Measurements from ENCODE around the gene ATP10A. TPM values are rescaled to one million over a fixed set of nuclear protein-coding genes. Genes with fewer than 3 reads are reported as not detected.

The ATP10A gene
- total RNA-seq, 1 experiment from 2014 or later, result not detected

DNA sequence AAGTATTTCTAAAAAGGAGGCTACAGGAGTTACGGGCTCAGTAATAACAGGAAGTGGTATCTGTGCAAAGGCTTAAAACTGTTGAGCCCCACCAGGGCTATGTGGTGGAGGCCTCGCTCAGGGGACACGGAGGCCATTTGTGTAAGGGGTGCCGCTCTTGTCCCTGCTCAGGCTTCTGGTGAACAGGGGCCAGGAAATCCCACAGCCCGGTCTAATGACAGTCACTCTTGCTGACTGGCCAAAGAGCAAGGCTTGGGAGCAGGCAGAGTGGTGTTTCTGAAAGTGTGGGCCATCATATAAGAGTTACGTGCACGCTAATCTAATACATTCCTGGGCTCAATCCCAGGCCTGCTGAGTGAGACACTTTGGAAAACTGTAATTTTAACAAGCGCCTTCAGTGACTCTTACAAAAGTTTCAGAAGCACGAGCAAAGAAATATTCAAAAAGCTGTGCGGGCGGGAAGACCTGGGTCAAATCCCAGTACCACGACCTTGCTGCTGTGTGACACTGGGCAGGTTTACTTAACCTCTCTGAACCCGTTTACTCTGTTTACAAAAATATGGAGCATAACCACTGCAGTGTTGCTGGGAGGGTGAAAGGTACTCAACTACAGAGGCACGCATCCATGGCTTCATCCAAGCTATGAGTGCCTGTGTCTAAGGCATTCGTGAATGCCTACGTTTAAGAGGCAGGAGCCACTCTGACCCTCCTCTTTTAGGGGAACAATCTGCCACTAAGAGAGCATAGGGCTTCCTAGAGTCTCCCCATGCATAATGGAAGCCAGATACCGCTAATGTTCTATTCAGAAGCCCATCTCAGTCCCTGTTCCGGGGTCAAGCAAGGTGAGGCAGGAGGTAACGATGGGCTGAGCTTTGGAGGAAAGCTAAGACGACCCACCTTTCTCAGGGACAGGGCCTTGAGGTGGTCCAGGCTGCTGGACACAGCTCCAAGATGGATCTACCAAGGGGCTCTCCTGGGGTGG lies 2.0 kb downstream of the ATP10A start:
- no peak overlapping the region for H3K4me3 Mint-ChIP-seq (ENCODE audit: unreplicated experiment)
- intact Hi-C loops (cut with micrococcal nuclease; ENCODE audit: unreplicated experiment), result no loop called here
- no TSS peak for BruUV-seq (replicated peaks)
- DNase-seq, result no peak
- H3K4me3 ChIP-seq (ENCODE audit: low read depth, low read length), result no peak overlapping the region
- H3K4me1 Mint-ChIP-seq (ENCODE audit: low read depth, unreplicated experiment), result peaks cover 10% of the 10 kb centered on the region
- H3K27ac Mint-ChIP-seq (ENCODE audit: unreplicated experiment), result peak overlapping the region; percentile 29
- peaks cover 14% of the 10 kb centered on the region for H3K9me3 Mint-ChIP-seq (ENCODE audit: unreplicated experiment)
- peaks cover 7% of the 10 kb centered on the region for H3K36me3 Mint-ChIP-seq (ENCODE audit: insufficient read depth, unreplicated experiment)
- no peaks in the 10 kb centered on the region for H3K27me3 Mint-ChIP-seq (ENCODE audit: insufficient read depth, unreplicated experiment)
- no peaks in the 10 kb centered on the region for H3K36me3 ChIP-seq (ENCODE audit: control insufficient read depth, insufficient read depth, low read length)
- peaks cover 9% of the 10 kb centered on the region; the same call in 1 of the 2 replicates for H3K9me3 ChIP-seq
- ChIA-PET CTCF (no interaction called here), POLR2A (no interaction called here)
- H3K4me1 ChIP-seq, result 0 out of 2 replicates have a peak, but pooled peaks cover 4% of the 10 kb centered on the region
- H3K27me3 ChIP-seq (replicated peaks; ENCODE audit: control insufficient read depth, insufficient read depth, low read length), result no peaks in the 10 kb centered on the region
- TF ChIP-seq, protein P1, sequence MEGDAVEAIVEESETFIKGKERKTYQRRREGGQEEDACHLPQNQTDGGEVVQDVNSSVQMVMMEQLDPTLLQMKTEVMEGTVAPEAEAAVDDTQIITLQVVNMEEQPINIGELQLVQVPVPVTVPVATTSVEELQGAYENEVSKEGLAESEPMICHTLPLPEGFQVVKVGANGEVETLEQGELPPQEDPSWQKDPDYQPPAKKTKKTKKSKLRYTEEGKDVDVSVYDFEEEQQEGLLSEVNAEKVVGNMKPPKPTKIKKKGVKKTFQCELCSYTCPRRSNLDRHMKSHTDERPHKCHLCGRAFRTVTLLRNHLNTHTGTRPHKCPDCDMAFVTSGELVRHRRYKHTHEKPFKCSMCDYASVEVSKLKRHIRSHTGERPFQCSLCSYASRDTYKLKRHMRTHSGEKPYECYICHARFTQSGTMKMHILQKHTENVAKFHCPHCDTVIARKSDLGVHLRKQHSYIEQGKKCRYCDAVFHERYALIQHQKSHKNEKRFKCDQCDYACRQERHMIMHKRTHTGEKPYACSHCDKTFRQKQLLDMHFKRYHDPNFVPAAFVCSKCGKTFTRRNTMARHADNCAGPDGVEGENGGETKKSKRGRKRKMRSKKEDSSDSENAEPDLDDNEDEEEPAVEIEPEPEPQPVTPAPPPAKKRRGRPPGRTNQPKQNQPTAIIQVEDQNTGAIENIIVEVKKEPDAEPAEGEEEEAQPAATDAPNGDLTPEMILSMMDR (IDR thresholded peaks at IDR 0.05; ENCODE audit: insufficient read depth in 1 of 2, low read depth in 1 of 2, low read length in 1 of 2, severe bottlenecking in 1 of 2, unreplicated experiment in 1 of 2), result no peak

DNA sequence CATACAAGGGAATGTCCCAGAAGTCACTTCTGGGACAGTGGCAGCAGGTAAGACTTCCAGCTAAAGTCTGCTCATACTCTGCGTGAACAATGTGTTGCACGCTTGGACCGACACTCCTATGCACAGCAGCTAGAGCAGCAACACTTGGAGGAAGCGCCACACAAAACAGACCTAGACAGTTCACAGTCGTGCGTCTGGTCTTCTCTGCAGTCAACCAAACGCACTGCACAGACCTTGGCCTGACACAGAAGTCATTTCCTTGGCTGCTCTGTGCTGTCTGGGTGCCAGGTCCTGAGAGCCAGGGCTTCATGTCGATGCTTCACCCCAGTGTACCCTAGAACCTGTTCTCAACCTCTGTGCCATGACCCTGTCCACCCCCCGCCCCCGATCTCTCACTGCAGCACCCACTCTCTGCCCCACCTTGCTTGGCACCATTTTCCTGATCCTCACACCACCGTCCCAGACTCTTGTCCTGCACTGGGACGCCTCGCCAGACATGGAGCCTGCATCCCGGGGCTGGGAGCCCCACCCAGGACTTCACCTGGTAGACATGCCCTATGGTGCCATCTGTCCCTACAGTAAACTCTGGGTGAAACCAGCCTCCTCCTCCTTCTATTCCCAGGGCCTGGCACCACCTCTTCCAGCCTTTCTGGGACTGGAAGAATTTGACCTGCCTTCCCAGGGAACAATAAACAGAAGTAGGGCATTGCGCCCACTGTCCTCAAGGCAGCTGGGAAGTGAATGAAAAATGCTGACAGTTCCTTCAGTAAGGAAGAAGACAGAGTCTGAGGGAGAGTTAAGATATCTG lies 3.1 kb downstream of the ATP10A start:
- ChIA-PET CTCF (no interaction called here), POLR2A (no interaction called here)
- TF ChIP-seq, protein P1 (IDR thresholded peaks at IDR 0.05; ENCODE audit: insufficient read depth in 1 of 2, low read depth in 1 of 2, low read length in 1 of 2, severe bottlenecking in 1 of 2, unreplicated experiment in 1 of 2), result no peak
- H3K36me3 ChIP-seq (ENCODE audit: control insufficient read depth, insufficient read depth, low read length), result no peaks in the 10 kb centered on the region
- Mint-ChIP-seq H3K27ac (ENCODE audit: unreplicated experiment) (peak overlapping the region; percentile 2), H3K27me3 (ENCODE audit: insufficient read depth, unreplicated experiment) (no peaks in the 10 kb centered on the region), H3K4me3 (ENCODE audit: unreplicated experiment) (no peak overlapping the region), H3K36me3 (ENCODE audit: insufficient read depth, unreplicated experiment) (peaks cover 7% of the 10 kb centered on the region), H3K9me3 (ENCODE audit: unreplicated experiment) (peaks cover 5% of the 10 kb centered on the region), H3K4me1 (ENCODE audit: low read depth, unreplicated experiment) (peaks cover 10% of the 10 kb centered on the region)
- DNase-seq, result no peak
- H3K4me3 ChIP-seq (ENCODE audit: low read depth, low read length), result no peak overlapping the region
- BruUV-seq (replicated peaks), result no TSS peak
- 0 out of 2 replicates have a peak, but pooled peaks cover 4% of the 10 kb centered on the region for H3K4me1 ChIP-seq
- intact Hi-C loops (cut with micrococcal nuclease; ENCODE audit: unreplicated experiment), result loop anchor here (10.0 kb wide), 1 partner anchor 75 kb away; no protein-coding TSS in a partner anchor
- peaks cover 5% of the 10 kb centered on the region; the same call in 1 of the 2 replicates for H3K9me3 ChIP-seq
- H3K27me3 ChIP-seq (replicated peaks; ENCODE audit: control insufficient read depth, insufficient read depth, low read length), result no peaks in the 10 kb centered on the region

Data from Caco-2 (cell line).